ENCODE data around the gene DCLK2.

GRCh38 chr4:150247184-150247583 lies 168.9 kb downstream of the DCLK2 start:
- TF ChIP-seq, protein P1, sequence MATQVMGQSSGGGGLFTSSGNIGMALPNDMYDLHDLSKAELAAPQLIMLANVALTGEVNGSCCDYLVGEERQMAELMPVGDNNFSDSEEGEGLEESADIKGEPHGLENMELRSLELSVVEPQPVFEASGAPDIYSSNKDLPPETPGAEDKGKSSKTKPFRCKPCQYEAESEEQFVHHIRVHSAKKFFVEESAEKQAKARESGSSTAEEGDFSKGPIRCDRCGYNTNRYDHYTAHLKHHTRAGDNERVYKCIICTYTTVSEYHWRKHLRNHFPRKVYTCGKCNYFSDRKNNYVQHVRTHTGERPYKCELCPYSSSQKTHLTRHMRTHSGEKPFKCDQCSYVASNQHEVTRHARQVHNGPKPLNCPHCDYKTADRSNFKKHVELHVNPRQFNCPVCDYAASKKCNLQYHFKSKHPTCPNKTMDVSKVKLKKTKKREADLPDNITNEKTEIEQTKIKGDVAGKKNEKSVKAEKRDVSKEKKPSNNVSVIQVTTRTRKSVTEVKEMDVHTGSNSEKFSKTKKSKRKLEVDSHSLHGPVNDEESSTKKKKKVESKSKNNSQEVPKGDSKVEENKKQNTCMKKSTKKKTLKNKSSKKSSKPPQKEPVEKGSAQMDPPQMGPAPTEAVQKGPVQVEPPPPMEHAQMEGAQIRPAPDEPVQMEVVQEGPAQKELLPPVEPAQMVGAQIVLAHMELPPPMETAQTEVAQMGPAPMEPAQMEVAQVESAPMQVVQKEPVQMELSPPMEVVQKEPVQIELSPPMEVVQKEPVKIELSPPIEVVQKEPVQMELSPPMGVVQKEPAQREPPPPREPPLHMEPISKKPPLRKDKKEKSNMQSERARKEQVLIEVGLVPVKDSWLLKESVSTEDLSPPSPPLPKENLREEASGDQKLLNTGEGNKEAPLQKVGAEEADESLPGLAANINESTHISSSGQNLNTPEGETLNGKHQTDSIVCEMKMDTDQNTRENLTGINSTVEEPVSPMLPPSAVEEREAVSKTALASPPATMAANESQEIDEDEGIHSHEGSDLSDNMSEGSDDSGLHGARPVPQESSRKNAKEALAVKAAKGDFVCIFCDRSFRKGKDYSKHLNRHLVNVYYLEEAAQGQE (IDR thresholded peaks at IDR 0.05; ENCODE audit: low read depth): no peak
- TF ChIP-seq CREB1 (IDR thresholded peaks at IDR 0.05; ENCODE audit: low read depth) (no peak), RAD21 (IDR thresholded peaks at IDR 0.05; ENCODE audit: low read depth) (no peak), EP300 (IDR thresholded peaks at IDR 0.05; ENCODE audit: borderline replicate concordance) (no peak), TCF12 (IDR thresholded peaks at IDR 0.05; ENCODE audit: low read depth) (no peak), ZBTB7A (IDR thresholded peaks at IDR 0.05; ENCODE audit: low read depth) (no peak), NFIC (IDR thresholded peaks at IDR 0.05) (no peak), TAF1 (IDR thresholded peaks at IDR 0.05; ENCODE audit: low read depth) (no peak), FOXM1 (IDR thresholded peaks at IDR 0.05; ENCODE audit: borderline replicate concordance, low read depth) (no peak)
- TF ChIP-seq, protein P2, sequence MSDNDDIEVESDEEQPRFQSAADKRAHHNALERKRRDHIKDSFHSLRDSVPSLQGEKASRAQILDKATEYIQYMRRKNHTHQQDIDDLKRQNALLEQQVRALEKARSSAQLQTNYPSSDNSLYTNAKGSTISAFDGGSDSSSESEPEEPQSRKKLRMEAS (IDR thresholded peaks at IDR 0.05): no peak
